Esophagus squamous epithelium (tissue), 5 donors: ENCODE measurements around the gene HIPK2. TPM values are rescaled to one million over a fixed set of nuclear protein-coding genes. Genes with fewer than 3 reads are reported as not detected.

Experiments
- DNase-seq: peaks from one replicate; lab custom pipeline; 2025; lab: John Stamatoyannopoulos, UW
- H3K27ac ChIP-seq, 4 donors: fragments of 200-600 bp; sonication (generic); one replicate each; pipeline ENCODE4 v1.5.1; 2016 to 2019; ENCODE audit warnings: mild to moderate bottlenecking in 1 of 4
- H3K27me3 ChIP-seq, 4 donors: fragments of 200-600 bp; sonication (generic); 1 replicate in 3 of 4; 2 replicates in 1 of 4; pipeline versions ENCODE4 v1.5.1 to v1.6.0; 2017 to 2021; ENCODE audit warnings: antibody characterized with exemption in 1 of 4
- H3K36me3 ChIP-seq, 3 donors: fragments of 200-600 bp; sonication (generic); one replicate each; pipeline ENCODE4 v1.5.1; 2016 to 2019
- H3K4me1 ChIP-seq, 3 donors: fragments of 200-600 bp; sonication (generic); one replicate each; pipeline ENCODE4 v1.5.1; 2017 to 2019
- H3K4me3 ChIP-seq, 4 donors: fragments of 200-600 bp; sonication (generic); 1 replicate in 3 of 4; 2 replicates in 1 of 4; pipeline ENCODE4 v1.5.1; 2016 to 2019; ENCODE audit warnings: mild to moderate bottlenecking in 2 of 4, moderate library complexity in 1 of 4
- H3K9me3 ChIP-seq, 3 donors: fragments of 200-600 bp; sonication (generic); one replicate each; pipeline ENCODE4 v1.5.1; 2016 to 2019
- POLR2A ChIP-seq, 4 donors: fragments of 450-650 bp; IDR thresholded peaks; one replicate each; pipeline ENCODE4 v1.6.1; 2017; ENCODE audit warnings: antibody characterized with exemption in 4 of 4, mild to moderate bottlenecking in 4 of 4, moderate library complexity in 3 of 4
- WGBS, 2 donors: methylation state at CpG; one replicate each; pipeline ENCODE4 v1.1.5; 2018; 5-methylcytosine and 5-hydroxymethylcytosine counted together
- intact Hi-C: fragments of 100-400 bp; cut with DNase I; formaldehyde crosslinking; loops from one replicate; pipeline ENCODE4 v1.15.0; 2022
- total RNA-seq, 4 donors: library from RNA; depleted of rRNA; stranded (reverse); fragments of >200 nt; gene quantifications; one replicate each; pipeline ENCODE4 v1.1.0, GENCODE V29; 2016
- TF ChIP-seq, protein P1 (sequence below), 6 experiments: fragments of 450-650 bp in 4 of 6; fragments of 200-600 bp in 2 of 6; sonication (generic) in 2 of 6; IDR thresholded peaks; one replicate each; pipeline ENCODE4 v1.5.1; 2016 to 2019; ENCODE audit warnings: antibody characterized with exemption in 6 of 6, mild to moderate bottlenecking in 4 of 6, moderate library complexity in 4 of 6
- donor health status: DM: yes; HTN: yes; CAD: no.

The HIPK2 gene
- total RNA-seq, 4 donors from 2014 or later: 17.8 to 37.9 (median 29.3) TPM

DNA sequence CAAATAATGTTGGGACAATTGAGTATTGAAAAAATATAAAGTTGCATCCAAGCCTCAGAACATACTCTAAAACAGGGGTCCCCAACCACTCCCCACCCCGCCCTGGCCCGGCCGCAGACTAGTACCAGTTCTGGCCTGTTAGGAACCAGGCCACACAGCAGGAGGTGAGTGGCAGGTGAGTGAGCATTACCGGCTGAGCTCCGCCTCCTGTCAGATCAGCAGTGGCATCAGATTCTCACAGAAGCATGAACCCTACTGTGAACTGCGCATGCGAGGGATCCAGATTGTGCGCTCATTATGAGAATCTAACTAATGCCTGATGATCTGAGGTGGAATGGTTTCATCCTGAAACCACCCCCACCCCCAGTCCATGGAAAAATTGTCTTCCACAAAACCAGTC, 19.4 kb downstream of the HIPK2 start:
- Histone ChIP-seq H3K36me3 (peaks cover 0 to 11% (median 0%) of the 10 kb centered on the region in 3 donors), H3K4me3 (no peak overlapping the region), H3K27ac (no peak overlapping the region), H3K4me1 (peaks cover 15 to 49% (median 15%) of the 10 kb centered on the region in 3 donors), H3K9me3 (no peaks in the 10 kb centered on the region), H3K27me3 (no peaks in the 10 kb centered on the region)
- DNase-seq: no peak
- 49 to 83% methylated on average over 8 of the region's 8 CpGs for WGBS, 2 donors
- intact Hi-C loops: no loop called here
- TF ChIP-seq, protein P1, sequence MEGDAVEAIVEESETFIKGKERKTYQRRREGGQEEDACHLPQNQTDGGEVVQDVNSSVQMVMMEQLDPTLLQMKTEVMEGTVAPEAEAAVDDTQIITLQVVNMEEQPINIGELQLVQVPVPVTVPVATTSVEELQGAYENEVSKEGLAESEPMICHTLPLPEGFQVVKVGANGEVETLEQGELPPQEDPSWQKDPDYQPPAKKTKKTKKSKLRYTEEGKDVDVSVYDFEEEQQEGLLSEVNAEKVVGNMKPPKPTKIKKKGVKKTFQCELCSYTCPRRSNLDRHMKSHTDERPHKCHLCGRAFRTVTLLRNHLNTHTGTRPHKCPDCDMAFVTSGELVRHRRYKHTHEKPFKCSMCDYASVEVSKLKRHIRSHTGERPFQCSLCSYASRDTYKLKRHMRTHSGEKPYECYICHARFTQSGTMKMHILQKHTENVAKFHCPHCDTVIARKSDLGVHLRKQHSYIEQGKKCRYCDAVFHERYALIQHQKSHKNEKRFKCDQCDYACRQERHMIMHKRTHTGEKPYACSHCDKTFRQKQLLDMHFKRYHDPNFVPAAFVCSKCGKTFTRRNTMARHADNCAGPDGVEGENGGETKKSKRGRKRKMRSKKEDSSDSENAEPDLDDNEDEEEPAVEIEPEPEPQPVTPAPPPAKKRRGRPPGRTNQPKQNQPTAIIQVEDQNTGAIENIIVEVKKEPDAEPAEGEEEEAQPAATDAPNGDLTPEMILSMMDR (IDR thresholded peaks at IDR 0.05): no peak
- no peak for TF ChIP-seq POLR2A (IDR thresholded peaks at IDR 0.05)

DNA sequence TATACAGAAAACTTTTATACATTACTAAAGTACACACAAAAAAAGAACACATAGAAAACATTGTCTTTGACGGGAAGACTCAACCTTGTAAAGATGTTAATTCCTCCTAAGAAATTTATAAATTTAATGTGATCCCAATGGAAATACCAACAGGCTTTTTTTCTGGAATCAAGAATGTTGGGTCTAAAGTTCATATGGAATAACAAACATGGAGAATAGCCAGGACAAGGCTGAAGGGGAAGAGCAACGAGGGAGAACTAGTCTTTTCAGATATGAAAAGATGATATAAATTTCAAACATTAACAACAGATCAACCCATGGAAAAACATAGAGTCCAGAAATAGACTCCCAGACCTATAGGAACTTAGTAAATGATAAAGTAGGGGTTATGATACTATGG, 19.8 kb downstream of the HIPK2 start:
- Histone ChIP-seq H3K4me1 (peaks cover 15 to 49% (median 15%) of the 10 kb centered on the region in 3 donors), H3K27me3 (no peaks in the 10 kb centered on the region), H3K4me3 (no peak overlapping the region), H3K36me3 (peaks cover 0 to 11% (median 0%) of the 10 kb centered on the region in 3 donors), H3K9me3 (no peaks in the 10 kb centered on the region), H3K27ac (no peak overlapping the region)
- intact Hi-C loops: no loop called here
- 68 to 70% methylated on average over 2 of the region's 2 CpGs for WGBS, 2 donors
- no peak for DNase-seq
- TF ChIP-seq, protein P1 (IDR thresholded peaks at IDR 0.05): no peak
- TF ChIP-seq POLR2A (IDR thresholded peaks at IDR 0.05): no peak

DNA sequence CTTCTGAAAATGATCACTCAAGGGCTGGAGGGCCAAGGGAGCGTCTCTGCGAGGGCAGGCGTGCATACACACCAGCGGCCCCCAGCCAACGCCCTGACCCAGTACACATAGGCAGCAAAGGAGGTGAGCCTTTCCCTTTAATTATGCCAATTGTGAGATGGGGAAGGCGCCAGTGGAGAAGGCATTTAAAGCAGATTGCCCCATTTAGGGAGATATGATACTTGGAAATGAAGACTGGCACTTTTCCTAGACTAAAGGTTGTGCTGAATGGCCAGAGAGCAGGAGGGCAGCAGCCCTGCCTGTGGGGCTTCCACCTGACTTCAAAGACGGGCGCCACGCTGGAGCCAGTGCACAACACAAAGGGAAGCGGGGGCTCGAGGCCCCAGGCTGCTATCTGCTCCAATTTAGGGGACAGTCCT, 24.1 kb downstream of the HIPK2 start:
- intact Hi-C loops: no loop called here
- Histone ChIP-seq H3K27ac (peak overlapping the region in 2 of 4 donors; percentile 14 to 29), H3K9me3 (no peaks in the 10 kb centered on the region), H3K4me1 (peaks cover 17 to 48% (median 18%) of the 10 kb centered on the region in 3 donors), H3K27me3 (no peaks in the 10 kb centered on the region), H3K4me3 (no peak overlapping the region), H3K36me3 (peaks cover 0 to 11% (median 0%) of the 10 kb centered on the region in 3 donors)
- 53 to 67% methylated on average over 9 of the region's 11 CpGs for WGBS, 2 donors
- TF ChIP-seq, protein P1 (IDR thresholded peaks at IDR 0.05): no peak
- TF ChIP-seq POLR2A (IDR thresholded peaks at IDR 0.05): no peak
- DNase-seq: no peak

DNA sequence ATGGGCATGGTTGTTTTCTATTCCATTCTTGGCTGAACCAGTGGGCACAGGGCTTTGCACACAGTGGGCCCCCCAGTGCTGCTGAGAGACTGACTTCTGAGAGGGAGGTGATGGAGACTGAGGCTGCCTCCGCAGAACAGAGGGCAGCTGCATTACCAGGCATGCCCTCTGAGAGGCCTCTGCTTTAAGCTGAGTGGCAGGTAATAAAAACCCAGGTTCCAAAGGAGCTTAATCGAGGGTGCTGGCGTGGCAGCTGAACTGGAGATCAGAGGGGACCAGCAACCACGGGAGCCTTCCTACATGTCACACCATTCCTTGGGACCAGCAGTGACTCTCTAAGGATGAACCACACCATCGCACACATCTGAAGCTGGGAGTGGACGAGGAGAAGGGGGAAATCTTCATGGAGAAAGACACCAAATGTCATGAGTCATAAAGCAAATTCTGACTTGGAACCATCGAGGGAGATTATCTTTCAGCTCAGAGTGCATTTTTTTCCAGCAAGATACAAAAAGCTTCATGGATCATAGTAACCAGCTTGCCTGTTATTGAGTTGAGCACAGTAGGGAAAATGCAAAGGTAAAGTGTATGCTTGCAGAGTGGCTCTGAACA, 24.6 kb downstream of the HIPK2 start:
- no peak for DNase-seq
- Histone ChIP-seq H3K27me3 (no peaks in the 10 kb centered on the region), H3K36me3 (peaks cover 0 to 11% (median 0%) of the 10 kb centered on the region in 3 donors), H3K4me3 (no peak overlapping the region), H3K9me3 (no peaks in the 10 kb centered on the region), H3K4me1 (peaks cover 17 to 48% (median 18%) of the 10 kb centered on the region in 3 donors), H3K27ac (peak overlapping the region in 1 of 4 donors; percentile 29)
- TF ChIP-seq, protein P1 (IDR thresholded peaks at IDR 0.05): peak in 4 of 6 experiments; percentile 17 to 45 (median 27)
- TF ChIP-seq POLR2A (IDR thresholded peaks at IDR 0.05): no peak
- intact Hi-C loops: no loop called here
- 42 to 74% methylated on average over 6 of the region's 7 CpGs for WGBS, 2 donors

DNA sequence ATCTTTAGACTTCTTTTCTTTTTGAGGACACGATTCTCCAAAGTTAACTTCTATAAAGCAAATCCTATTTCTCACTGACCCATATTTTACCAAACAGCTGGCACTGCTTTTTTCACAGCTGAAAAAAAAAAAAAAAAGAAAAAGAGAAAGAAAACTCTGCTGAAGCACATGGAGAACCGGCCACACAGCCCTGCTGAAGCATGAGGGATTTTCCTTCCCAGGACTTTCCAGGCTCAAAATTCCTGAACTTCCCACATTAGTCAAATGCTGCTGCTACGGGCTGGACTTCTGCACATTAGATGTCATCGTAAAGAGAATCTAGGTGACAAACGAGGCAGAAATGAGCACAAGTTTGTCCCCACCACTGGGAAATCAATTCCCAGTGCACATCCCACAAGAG, 25.2 kb downstream of the HIPK2 start:
- Histone ChIP-seq H3K36me3 (peaks cover 0 to 11% (median 0%) of the 10 kb centered on the region in 3 donors), H3K4me3 (no peak overlapping the region), H3K4me1 (peaks cover 17 to 47% (median 18%) of the 10 kb centered on the region in 3 donors), H3K27me3 (no peaks in the 10 kb centered on the region), H3K27ac (no peak overlapping the region), H3K9me3 (no peaks in the 10 kb centered on the region)
- intact Hi-C loops: no loop called here
- no peak for DNase-seq
- 60 to 69% methylated on average over 5 of the region's 5 CpGs for WGBS, 2 donors
- TF ChIP-seq, protein P1 (IDR thresholded peaks at IDR 0.05): no peak
- TF ChIP-seq POLR2A (IDR thresholded peaks at IDR 0.05): no peak
